Psoas muscle (tissue), 8 donors: ENCODE data around the gene COL18A1. TPM values are rescaled to one million over a fixed set of nuclear protein-coding genes. Genes with fewer than 3 reads are reported as not detected.

Source experiments
- ATAC-seq, 4 donors: fragments of 200-7000 bp; cut with Tn5 transposase; one replicate each; pipeline ENCODE4 v1.9.1; 2020; ENCODE audit warnings: moderate library complexity in 3 of 4, mild to moderate bottlenecking in 2 of 4
- DNase-seq, 2 donors: peaks; one replicate each; pipeline ENCODE4 v3.0.0-alpha.2; 2020
- H3K27ac ChIP-seq: fragments of 200-600 bp; one replicate; pipeline ENCODE4 v1.8.0; 2022
- H3K27me3 ChIP-seq, 3 donors: fragments of 200-600 bp in 1 of 3; one replicate each; pipeline versions ENCODE4 v1.6.1 to v1.8.0; 2013 to 2022; ENCODE audit warnings: low read length in 2 of 3, mild to moderate bottlenecking in 2 of 3, moderate library complexity in 1 of 3; ENCODE audit not compliant: insufficient read depth in 3 of 3
- H3K36me3 ChIP-seq, 2 donors: fragments of 200-600 bp in 1 of 2; one replicate each; pipeline versions ENCODE4 v1.6.1 to v1.8.0; 2013 to 2022; ENCODE audit warnings: low read depth in 1 of 2, mild to moderate bottlenecking in 1 of 2, moderate library complexity in 1 of 2; ENCODE audit not compliant: insufficient read depth in 1 of 2
- H3K4me1 ChIP-seq: fragments of 200-600 bp; one replicate; pipeline ENCODE4 v1.8.0; 2022
- H3K4me3 ChIP-seq: fragments of 200-600 bp; one replicate; pipeline ENCODE4 v1.8.0; 2022; ENCODE audit warnings: mild to moderate bottlenecking
- H3K9me3 ChIP-seq: fragments of 200-600 bp; one replicate; pipeline ENCODE4 v1.8.0; 2022
- WGBS, 3 donors: extraction: QIAGEN DNeasy Blood & Tissue Kit; methylation state at CpG; one replicate each; pipeline versions ENCODE4 v1.1.6 to v1.1.7; 2013; 5-methylcytosine and 5-hydroxymethylcytosine counted together
- intact Hi-C, 2 donors: fragments of 100-400 bp; cut with DNase I; formaldehyde crosslinking; loops; one replicate each; pipeline versions ENCODE4 v1.11.0 to v1.14.2; 2022
- polyA plus RNA-seq, 3 donors: library from polyadenylated mRNA; stranded (reverse); fragments of 200-250 nt; gene quantifications; one replicate each; pipeline ENCODE4 v1.2.3, GENCODE V29; 2013
- total RNA-seq, 4 donors: library from RNA; stranded (reverse); fragmentation: NEBNext Ultra II Directional in 2 of 4; extraction: Animal tissue kit (Norgen Biotek cat#: 25700) in 2 of 4; gene quantifications; one replicate each; pipeline versions ENCODE4 v1.2.1 to v1.2.4, GENCODE V29; 2021 to 2023
- TF ChIP-seq, protein P1 (sequence below): fragments of 200-600 bp; IDR thresholded peaks from one replicate; pipeline ENCODE4 v1.8.0; 2022; ENCODE audit warnings: antibody characterized with exemption
- donor health status: healthy with polysubstance abuse.
- donor health status: DM: no; HTN: no; CAD: no; lungs with moderate emphysema.
- donor health status: Bipolar disorder and iron deficiency.
- donor health status: healthy.
- donor health status: DM: yes; HTN: yes; CAD: no.
- donor health status: DM: no; HTN: no; CAD: no.
- donor health status: DM: no; HTN: no; CAD: no.
- donor health status: DM: yes; HTN: yes; CAD: no.

Gene COL18A1
- total and polyA plus RNA-seq, 7 donors: 4.8 to 25.3 (median 12.1) TPM

DNA sequence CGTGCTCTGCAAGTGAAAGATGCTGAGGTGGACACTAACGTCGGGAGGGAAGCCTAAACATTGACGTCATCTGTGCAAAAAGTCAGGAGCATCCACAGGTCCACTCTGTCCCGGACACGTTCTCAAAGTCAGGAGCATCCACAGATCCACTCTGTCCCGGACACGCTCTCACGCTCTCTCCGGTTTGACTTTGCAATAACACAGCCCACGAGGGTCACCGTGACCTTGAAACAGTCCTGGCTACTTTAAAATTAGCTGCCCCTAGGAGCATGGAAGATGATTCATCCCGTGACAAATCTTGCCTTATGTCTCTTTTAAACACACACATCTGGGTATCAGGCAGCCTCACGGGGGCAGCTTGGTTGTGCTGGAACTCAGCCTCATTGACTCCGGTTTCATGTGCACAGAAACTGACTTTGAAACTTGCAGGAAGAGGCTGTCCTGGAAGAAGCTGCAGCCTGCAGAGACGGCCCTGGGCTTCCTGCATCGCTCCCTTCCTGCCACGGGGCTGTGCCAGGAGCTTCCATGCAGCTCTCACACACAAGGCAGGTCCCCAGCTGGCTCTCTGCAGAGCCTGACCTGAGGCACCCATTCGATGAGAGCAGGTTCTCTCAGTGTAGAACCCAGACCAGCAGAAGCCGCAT lies 18.1 kb upstream of the COL18A1 start:
- no peaks in the 10 kb centered on the region for H3K36me3 ChIP-seq
- H3K27ac ChIP-seq: peak overlapping the region; percentile 16
- peaks cover 4% of the 10 kb centered on the region for H3K4me1 ChIP-seq
- WGBS, 3 donors: 8 to 12% (median 8%) methylated on average over 20 of the region's 20 CpGs
- ATAC-seq (peak; percentile 34 to 57 (median 55)), DNase-seq (peak; percentile 53 to 71)
- intact Hi-C loops: no loop called here
- H3K27me3 ChIP-seq: peaks cover 0 to 49% (median 20%) of the 10 kb centered on the region in 3 donors
- TF ChIP-seq, protein P1, sequence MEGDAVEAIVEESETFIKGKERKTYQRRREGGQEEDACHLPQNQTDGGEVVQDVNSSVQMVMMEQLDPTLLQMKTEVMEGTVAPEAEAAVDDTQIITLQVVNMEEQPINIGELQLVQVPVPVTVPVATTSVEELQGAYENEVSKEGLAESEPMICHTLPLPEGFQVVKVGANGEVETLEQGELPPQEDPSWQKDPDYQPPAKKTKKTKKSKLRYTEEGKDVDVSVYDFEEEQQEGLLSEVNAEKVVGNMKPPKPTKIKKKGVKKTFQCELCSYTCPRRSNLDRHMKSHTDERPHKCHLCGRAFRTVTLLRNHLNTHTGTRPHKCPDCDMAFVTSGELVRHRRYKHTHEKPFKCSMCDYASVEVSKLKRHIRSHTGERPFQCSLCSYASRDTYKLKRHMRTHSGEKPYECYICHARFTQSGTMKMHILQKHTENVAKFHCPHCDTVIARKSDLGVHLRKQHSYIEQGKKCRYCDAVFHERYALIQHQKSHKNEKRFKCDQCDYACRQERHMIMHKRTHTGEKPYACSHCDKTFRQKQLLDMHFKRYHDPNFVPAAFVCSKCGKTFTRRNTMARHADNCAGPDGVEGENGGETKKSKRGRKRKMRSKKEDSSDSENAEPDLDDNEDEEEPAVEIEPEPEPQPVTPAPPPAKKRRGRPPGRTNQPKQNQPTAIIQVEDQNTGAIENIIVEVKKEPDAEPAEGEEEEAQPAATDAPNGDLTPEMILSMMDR: no peak
- no peak overlapping the region for H3K4me3 ChIP-seq
- H3K9me3 ChIP-seq: no peaks in the 10 kb centered on the region

DNA sequence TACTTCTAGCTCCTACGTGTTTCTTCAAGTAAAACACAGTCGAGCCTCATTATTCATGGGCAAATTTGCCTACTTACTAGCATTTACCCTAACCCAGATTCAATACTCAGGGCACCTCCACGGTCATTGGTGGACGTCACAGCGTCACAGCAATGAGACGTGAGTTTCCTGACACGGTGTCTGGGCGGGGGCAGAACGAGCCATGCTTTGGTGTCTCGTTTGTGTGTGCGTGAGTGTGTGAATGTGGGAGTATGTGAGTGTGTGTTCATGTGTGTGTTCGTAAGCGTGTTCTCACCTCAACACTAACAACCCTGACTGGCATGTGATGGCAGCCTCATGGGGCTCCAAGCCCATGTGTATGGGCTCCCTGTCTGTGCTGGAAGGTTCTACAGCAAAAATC lies 17.5 kb upstream of the COL18A1 start:
- Histone ChIP-seq H3K27ac (peak overlapping the region; percentile 16), H3K9me3 (no peaks in the 10 kb centered on the region), H3K36me3 (no peaks in the 10 kb centered on the region), H3K27me3 (peaks cover 0 to 49% (median 18%) of the 10 kb centered on the region in 3 donors), H3K4me1 (peaks cover 4% of the 10 kb centered on the region), H3K4me3 (no peak overlapping the region)
- TF ChIP-seq, protein P1: no peak
- 53 to 72% (median 61%) methylated on average over 13 of the region's 13 CpGs for WGBS, 3 donors
- no peak for ATAC-seq
- intact Hi-C loops: no loop called here
- DNase-seq: peak in 1 of 2 donors; percentile 35

DNA sequence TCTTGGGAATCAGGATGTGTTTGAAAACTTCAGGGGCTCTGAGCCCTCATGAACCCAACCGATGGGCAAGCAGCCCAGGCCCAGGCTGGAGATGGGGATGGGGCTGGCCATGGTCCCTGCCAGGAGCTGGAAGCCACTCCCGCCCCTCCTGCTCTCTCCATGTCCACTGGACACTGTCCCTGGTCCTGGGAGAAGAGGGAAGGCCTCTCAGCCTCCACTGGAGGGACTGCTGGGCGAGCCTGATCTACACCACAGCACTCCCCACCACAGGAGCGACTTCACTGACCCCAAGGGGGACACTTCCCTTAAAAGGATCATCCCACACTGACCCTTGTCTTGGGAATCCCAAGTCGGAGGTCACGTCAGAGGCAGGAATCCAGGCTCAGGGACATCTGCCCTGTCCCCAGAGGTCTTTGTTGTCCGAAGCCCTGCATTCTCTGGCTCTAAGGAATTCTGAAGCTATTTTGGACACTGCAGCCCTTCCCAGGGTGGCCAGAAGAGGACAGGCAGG lies 16.9 kb upstream of the COL18A1 start:
- DNase-seq (peak; percentile 21 to 51), ATAC-seq (no peak)
- Histone ChIP-seq H3K4me1 (peaks cover 4% of the 10 kb centered on the region), H3K27me3 (peaks cover 0 to 49% (median 16%) of the 10 kb centered on the region in 3 donors), H3K36me3 (no peaks in the 10 kb centered on the region), H3K4me3 (no peak overlapping the region), H3K27ac (no peak overlapping the region), H3K9me3 (no peaks in the 10 kb centered on the region)
- intact Hi-C loops: no loop called here
- TF ChIP-seq, protein P1: no peak
- 54 to 72% (median 58%) methylated on average over 7 of the region's 7 CpGs for WGBS, 3 donors

DNA sequence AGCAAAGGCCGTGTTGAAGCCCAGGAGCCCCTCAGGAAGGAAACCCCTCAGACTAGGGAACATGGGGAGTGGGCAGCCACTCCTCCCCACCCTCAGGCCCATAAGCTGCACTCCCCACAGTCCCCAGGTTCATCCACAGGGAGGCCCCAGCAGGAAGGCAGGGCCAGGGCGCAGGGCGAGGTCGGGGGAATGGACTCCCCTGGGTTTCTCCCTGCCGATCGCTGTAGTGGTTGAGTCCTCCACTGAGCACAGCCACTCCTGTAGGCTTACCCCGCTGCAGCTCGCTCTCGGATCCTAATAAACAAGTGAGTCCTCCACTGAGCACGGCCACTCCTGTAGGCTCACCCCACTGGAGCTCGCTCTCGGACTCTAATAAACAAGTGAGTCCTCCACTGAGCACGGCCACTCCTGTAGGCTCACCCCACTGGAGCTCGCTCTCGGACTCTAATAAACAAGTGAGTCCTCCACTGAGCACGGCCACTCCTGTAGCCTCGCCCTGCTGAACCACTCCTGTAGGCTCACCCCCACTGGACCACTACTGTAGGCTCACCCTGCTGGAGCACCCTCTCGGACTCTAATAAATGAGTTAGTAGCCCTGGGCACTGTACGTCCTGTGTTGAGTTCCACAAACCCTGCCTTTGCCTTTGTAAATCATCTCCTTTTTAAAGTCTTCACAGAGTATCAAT lies 16.2 kb upstream of the COL18A1 start:
- intact Hi-C loops: no loop called here
- TF ChIP-seq, protein P1: no peak
- DNase-seq: peak in 1 of 2 donors; percentile 31
- Histone ChIP-seq H3K4me3 (no peak overlapping the region), H3K27me3 (peaks cover 0 to 44% (median 15%) of the 10 kb centered on the region in 3 donors), H3K4me1 (peaks cover 4% of the 10 kb centered on the region), H3K36me3 (no peaks in the 10 kb centered on the region), H3K9me3 (no peaks in the 10 kb centered on the region), H3K27ac (no peak overlapping the region)
- 88 to 93% (median 90%) methylated on average over 18 to 19 of the region's 19 CpGs for WGBS, 3 donors
- ATAC-seq: no peak
